HepG2 (cell line): ENCODE measurements around the gene LTV1. TPM values are rescaled to one million over a fixed set of nuclear protein-coding genes. Genes with fewer than 3 reads are reported as not detected.

Source experiments
- ATAC-seq: fragments of 200-7000 bp; cut with Tn5 transposase; 3 replicates; pipeline ENCODE4 v1.9.1; 2020; ENCODE audit warnings: mild to moderate bottlenecking, moderate library complexity
- BruUV-seq: library from RNA; stranded (reverse); fragments of 400-500 nt; replicated peaks from 2 replicates; lab custom pipeline; 2021; lab: Mats Ljungman, UMichigan
- CTCF ChIA-PET: fragments of 300-600 bp; formaldehyde crosslinking; extraction: SDS; loops from one replicate; lab custom pipeline; 2021; ENCODE audit warnings: low total read pairs, inconsistent platforms, low intra/inter-chr PET ratio; lab: Yijun Ruan, JAX
- POLR2A ChIA-PET: fragments of 350-600 bp; sonication (Branson Sonifier 250); formaldehyde crosslinking; loops from one replicate; lab custom pipeline; 2020; ENCODE audit warnings: antibody characterized with exemption, inconsistent platforms; lab: Yijun Ruan, JAX
- DNase-seq: peaks from one replicate; pipeline ENCODE4 v3.0.0-alpha.2; 2015; ENCODE audit warnings: low spot score
- FAIRE-seq: peaks from 3 replicates; lab custom pipeline; 2011; peaks lifted over from hg19 to GRCh38; lab: Jason Lieb, UNC
- H2AFZ ChIP-seq: one replicate; pipeline ENCODE4 v1.6.1; 2011; ENCODE audit warnings: low read length, inconsistent platforms
- H3K27ac ChIP-seq: fragments of 300-600 bp; 3 replicates; pipeline ENCODE4 v1.8.0; 2011; ENCODE audit warnings: mixed run types, mild to moderate bottlenecking, mixed read lengths, low read length, inconsistent platforms; ENCODE audit not compliant: insufficient read depth; ENCODE audit errors: extremely low read length
- H3K27me3 ChIP-seq, 2 experiments: fragments of 200-600 bp in 1 of 2; 2 replicates in 1 of 2; 3 replicates in 1 of 2; pipeline versions ENCODE4 v1.6.0 to v1.8.0; 2011; ENCODE audit warnings: low read length in 2 of 2, mild to moderate bottlenecking in 2 of 2, moderate library complexity in 2 of 2, inconsistent platforms in 1 of 2; ENCODE audit not compliant: insufficient read depth in 2 of 2, control insufficient read depth in 1 of 2
- H3K36me3 ChIP-seq, 2 experiments: fragments of 200-600 bp in 1 of 2; replicated peaks in 1 of 2; 2 replicates in 1 of 2; 3 replicates in 1 of 2; pipeline versions ENCODE4 v1.5.1 to v1.8.0; 2011; ENCODE audit warnings: low read length in 2 of 2, inconsistent platforms in 1 of 2; ENCODE audit not compliant: insufficient read depth in 2 of 2, control insufficient read depth in 1 of 2
- H3K4me1 ChIP-seq: 2 replicates; pipeline ENCODE4 v1.5.1; 2012; ENCODE audit warnings: low read length, inconsistent platforms; ENCODE audit not compliant: insufficient read depth
- H3K4me2 ChIP-seq: 2 replicates; pipeline ENCODE4 v1.6.0; 2011; ENCODE audit warnings: low read depth, low read length, inconsistent platforms
- H3K4me3 ChIP-seq, 3 experiments: fragments of 200-600 bp in 1 of 3; sonication (generic), shearing (Covaris generic) in 1 of 3; replicated peaks in 1 of 3; 2 replicates each; pipeline ENCODE4 v1.5.1; 2011 to 2016; ENCODE audit warnings: low read length in 3 of 3, inconsistent platforms in 2 of 3, low read depth in 2 of 3, mild to moderate bottlenecking in 2 of 3, control low read depth in 1 of 3, mixed read lengths in 1 of 3; ENCODE audit not compliant: insufficient read depth in 1 of 3
- H3K79me2 ChIP-seq: one replicate; pipeline ENCODE4 v1.6.1; 2011; ENCODE audit warnings: low read length, inconsistent platforms; ENCODE audit not compliant: insufficient read depth
- H3K9ac ChIP-seq: 2 replicates; pipeline ENCODE4 v1.6.0; 2011; ENCODE audit warnings: mild to moderate bottlenecking, low read depth, low read length, inconsistent platforms; ENCODE audit not compliant: insufficient read depth
- H3K9me3 ChIP-seq: 2 replicates; pipeline ENCODE4 v1.5.1; 2012; ENCODE audit warnings: mild to moderate bottlenecking, low read length
- H4K20me1 ChIP-seq: 2 replicates; pipeline ENCODE4 v1.6.0; 2011; ENCODE audit warnings: inconsistent platforms, mild to moderate bottlenecking, low read length, moderate library complexity; ENCODE audit not compliant: insufficient read depth
- BHLHE40 ChIP-seq: IDR thresholded peaks from 2 replicates; pipeline ENCODE4 v1.6.1; 2011; ENCODE audit warnings: low read length, improper control_type of control experiment
- FIP1L1 ChIP-seq: fragments of 200-400 bp; formaldehyde crosslinking; IDR thresholded peaks from 2 replicates; pipeline ENCODE4 v1.6.1; 2018; ENCODE audit warnings: low read depth, mild to moderate bottlenecking, low read length, moderate library complexity, borderline replicate concordance; ENCODE audit not compliant: insufficient read depth
- FLYWCH1 ChIP-seq: sonication (generic); formaldehyde crosslinking; IDR thresholded peaks from 2 replicates; pipeline ENCODE4 v1.8.1; 2023; ENCODE audit warnings: mild to moderate bottlenecking, missing genetic modification reagents
- KMT2A ChIP-seq: sonication (generic); formaldehyde crosslinking; IDR thresholded peaks from 2 replicates; pipeline ENCODE4 v1.4.0; 2020; ENCODE audit warnings: missing genetic modification reagents
- NR2C2 ChIP-seq: sonication (generic); formaldehyde crosslinking; IDR thresholded peaks from 2 replicates; pipeline ENCODE4 v1.4.0; 2020; ENCODE audit warnings: missing genetic modification reagents, mild to moderate bottlenecking, moderate library complexity, borderline replicate concordance
- ONECUT2 ChIP-seq: sonication (generic); formaldehyde crosslinking; IDR thresholded peaks from 2 replicates; pipeline ENCODE4 v1.4.0; 2020; ENCODE audit warnings: missing genetic modification reagents
- SMYD3 ChIP-seq: sonication (generic); formaldehyde crosslinking; IDR thresholded peaks from 2 replicates; pipeline ENCODE4 v1.8.1; 2023; ENCODE audit warnings: mild to moderate bottlenecking, missing genetic modification reagents
- SP1 ChIP-seq, 2 experiments: fragments of 450-650 bp in 1 of 2; sonication (generic) in 1 of 2; formaldehyde crosslinking in 1 of 2; IDR thresholded peaks; 2 replicates each; pipeline versions ENCODE4 v1.4.0 to v1.6.1; 2016 to 2020; ENCODE audit warnings: missing genetic modification reagents in 1 of 2
- SRSF4 ChIP-seq: fragments of 200-400 bp; formaldehyde crosslinking; IDR thresholded peaks from one replicate; pipeline ENCODE4 v1.6.1; 2018; ENCODE audit warnings: mild to moderate bottlenecking, low read depth, low read length, moderate library complexity; ENCODE audit not compliant: poor library complexity, severe bottlenecking
- TMF1 ChIP-seq: sonication (generic); formaldehyde crosslinking; IDR thresholded peaks from 2 replicates; pipeline ENCODE4 v1.8.1; 2022; ENCODE audit warnings: low read depth, missing genetic modification reagents
- ZBTB10 ChIP-seq: sonication (generic); formaldehyde crosslinking; IDR thresholded peaks from 2 replicates; pipeline ENCODE4 v1.4.0; 2020; ENCODE audit warnings: missing genetic modification reagents, borderline replicate concordance
- ZNF17 ChIP-seq: sonication (generic); formaldehyde crosslinking; IDR thresholded peaks from 2 replicates; pipeline ENCODE4 v1.5.0; 2020; ENCODE audit warnings: mild to moderate bottlenecking, missing genetic modification reagents
- ZNF205 ChIP-seq: IDR thresholded peaks from 2 replicates; pipeline ENCODE4 v1.6.1; 2018; ENCODE audit warnings: missing biosample characterization, missing genetic modification reagents
- ZNF24 ChIP-seq: fragments of 450-650 bp; IDR thresholded peaks from 2 replicates; pipeline ENCODE4 v1.6.1; 2017; ENCODE audit warnings: antibody characterized with exemption, mild to moderate bottlenecking
- ZNF317 ChIP-seq: sonication (generic); formaldehyde crosslinking; IDR thresholded peaks from 2 replicates; pipeline ENCODE4 v1.5.0; 2020; ENCODE audit warnings: mild to moderate bottlenecking, missing genetic modification reagents
- ZNF354B ChIP-seq: sonication (generic); formaldehyde crosslinking; IDR thresholded peaks from 2 replicates; pipeline ENCODE4 v1.8.0; 2022; ENCODE audit warnings: mild to moderate bottlenecking, missing genetic modification reagents
- ZNF557 ChIP-seq: sonication (generic); formaldehyde crosslinking; IDR thresholded peaks from 2 replicates; pipeline ENCODE4 v1.4.0; 2020; ENCODE audit warnings: missing genetic modification reagents
- ZNF709 ChIP-seq: sonication (generic); formaldehyde crosslinking; IDR thresholded peaks from 2 replicates; pipeline ENCODE4 v1.5.0; 2020; ENCODE audit warnings: mild to moderate bottlenecking, missing genetic modification reagents
- WGBS: methylation state at CpG from one replicate; pipeline ENCODE4 v1.1.6; 2017; ENCODE audit warnings: low lambda C conversion rate; 5-methylcytosine and 5-hydroxymethylcytosine counted together
- in situ Hi-C: cut with HindIII; loops from 2 replicates; pipeline ENCODE4 v1.10.0; 2017; ENCODE audit warnings: low pct_unique_long_range_greater_than_20kb; ENCODE audit not compliant: extremely low pct_ligation_motif_present
- intact Hi-C: fragments of 100-400 bp; cut with micrococcal nuclease; formaldehyde crosslinking; loops from one replicate; pipeline ENCODE4 v1.10.0; 2022; ENCODE audit not compliant: unreplicated experiment
- polyA plus RNA-seq, 8 experiments: library from polyadenylated mRNA; depleted of rRNA in 3 of 8; stranded (reverse) in 7 of 8; unstranded in 1 of 8; fragments of >200 nt; fragmentation: Illumina TruSeq in 4 of 8; extraction: Trizol in 4 of 8; gene quantifications; 2 replicates each; pipeline versions ENCODE4 v1.2.1 to v1.2.3, GENCODE V29; 2011 to 2016; ENCODE audit warnings: low read depth in 4 of 8, missing spikeins in 1 of 8, mixed read lengths in 1 of 8; ENCODE audit not compliant: insufficient read depth in 1 of 8
- total RNA-seq, 5 experiments: library from RNA; depleted of rRNA; stranded (reverse); fragments of >200 nt; fragmentation: Illumina TruSeq; extraction: Trizol; gene quantifications; 2 replicates each; pipeline ENCODE4 v1.2.3, GENCODE V29; 2016; ENCODE audit warnings: low read depth in 1 of 5
- TF ChIP-seq, protein P1 (sequence below): IDR thresholded peaks from 2 replicates; pipeline ENCODE4 v1.6.1; 2016

Gene LTV1
- total and polyA plus RNA-seq, 2 of the 13 experiments (the other 11 are each of a cell fraction or from before 2014, with no cell fraction given), result 21.1 to 85.8 TPM

DNA sequence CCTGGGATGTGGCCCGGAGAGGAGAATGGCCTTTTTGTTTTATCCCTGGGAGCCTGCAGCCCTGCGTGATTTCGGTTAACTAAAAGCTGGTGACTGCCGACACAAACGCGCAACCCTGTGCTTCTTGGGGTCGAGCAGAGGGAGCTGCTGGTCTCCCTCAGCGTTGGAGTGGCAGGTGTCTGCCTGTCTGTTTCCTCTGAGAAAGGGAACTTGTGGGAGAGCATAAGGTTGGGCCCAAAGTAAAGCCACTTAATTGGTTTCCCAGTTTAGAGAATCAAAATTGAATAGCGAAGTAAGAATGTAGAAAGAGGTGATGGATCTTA is 500 bp downstream of the LTV1 start (continued):
- TF ChIP-seq ZNF205, result no peak
- peak; percentile 87 for TF ChIP-seq ZNF17 (CRISPR knock-in tag)
- no peak for TF ChIP-seq SP1 (IDR thresholded peaks at IDR 0.05)
- TF ChIP-seq SP1 (CRISPR knock-in tag; IDR thresholded peaks at IDR 0.05), result no peak
- TF ChIP-seq SRSF4, result no peak
- no peak for TF ChIP-seq BHLHE40
- TF ChIP-seq, all 625 proteins: peak for 33

DNA sequence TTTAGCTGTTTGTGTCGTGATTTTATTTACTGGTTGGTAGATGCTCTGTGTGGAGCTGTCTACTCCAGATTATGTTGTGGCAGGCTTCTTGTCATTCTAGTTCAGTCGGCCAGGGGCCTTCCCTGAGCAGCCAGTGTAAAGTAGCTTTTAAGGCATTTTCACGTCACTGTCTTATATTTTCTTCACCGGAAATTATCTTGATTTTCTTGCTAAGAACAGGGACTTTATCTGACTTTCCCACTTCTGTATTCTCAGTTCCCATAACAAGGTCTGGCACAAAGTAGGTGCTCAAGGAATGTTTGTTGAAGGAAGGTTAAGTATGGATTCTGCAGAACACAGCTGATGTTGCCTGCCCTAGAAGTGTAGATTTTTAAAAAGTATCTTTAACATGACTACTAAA is 868 bp downstream of the LTV1 start:
- WGBS, result 2% methylated on average over 4 of the region's 4 CpGs
- ChIA-PET POLR2A (interaction anchor here (1.2 to 3.1 kb wide), 11 partner anchors 9 to 442 kb away, joined by 3 to 48 read pairs (median 7); partner anchors contain the start of genes FUCA2 and ZC2HC1B), CTCF (no interaction called here)
- H3K4me2 ChIP-seq, result peak overlapping the region; percentile 87
- H3K27me3 ChIP-seq, result no peaks in the 10 kb centered on the region; a peak in 1 of 5 replicates
- TSS peak; percentile 48 for BruUV-seq
- ATAC-seq (0 out of 3 replicates have a peak, but pooled peaks have one; percentile 11), FAIRE-seq (no peak), DNase-seq (peak; percentile 13)
- H3K36me3 ChIP-seq, result peaks cover 17 to 34% of the 10 kb centered on the region in 2 experiments
- peaks cover 30% of the 10 kb centered on the region for H3K4me1 ChIP-seq
- no peaks in the 10 kb centered on the region for H3K9me3 ChIP-seq
- peak overlapping the region; percentile 98 for H3K9ac ChIP-seq
- H3K4me3 ChIP-seq, result peak overlapping the region; percentile 75 to 88 (median 85)
- in situ Hi-C loops (loop anchor here (5.0 kb wide), 2 partner anchors 167 to 267 kb away; partner anchors contain the start of gene PHACTR2), intact Hi-C loops (loop anchor here (5.0 kb wide), 2 partner anchors 152 to 167 kb away; partner anchors contain the start of gene PHACTR2)
- peaks cover 33% of the 10 kb centered on the region for H3K79me2 ChIP-seq
- no peak overlapping the region for H2AFZ ChIP-seq
- peak overlapping the region; percentile 95 for H3K27ac ChIP-seq
- no peaks in the 10 kb centered on the region for H4K20me1 ChIP-seq
- TF ChIP-seq ONECUT2, result no peak
- no peak for TF ChIP-seq ZNF557 (CRISPR knock-in tag)
- no peak for TF ChIP-seq ZBTB10
- no peak for TF ChIP-seq FIP1L1
- TF ChIP-seq, protein P1, sequence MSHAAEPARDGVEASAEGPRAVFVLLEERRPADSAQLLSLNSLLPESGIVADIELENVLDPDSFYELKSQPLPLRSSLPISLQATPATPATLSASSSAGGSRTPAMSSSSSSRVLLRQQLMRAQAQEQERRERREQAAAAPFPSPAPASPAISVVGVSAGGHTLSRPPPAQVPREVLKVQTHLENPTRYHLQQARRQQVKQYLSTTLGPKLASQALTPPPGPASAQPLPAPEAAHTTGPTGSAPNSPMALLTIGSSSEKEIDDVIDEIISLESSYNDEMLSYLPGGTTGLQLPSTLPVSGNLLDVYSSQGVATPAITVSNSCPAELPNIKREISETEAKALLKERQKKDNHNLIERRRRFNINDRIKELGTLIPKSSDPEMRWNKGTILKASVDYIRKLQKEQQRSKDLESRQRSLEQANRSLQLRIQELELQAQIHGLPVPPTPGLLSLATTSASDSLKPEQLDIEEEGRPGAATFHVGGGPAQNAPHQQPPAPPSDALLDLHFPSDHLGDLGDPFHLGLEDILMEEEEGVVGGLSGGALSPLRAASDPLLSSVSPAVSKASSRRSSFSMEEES, result peak; percentile 34; the same call in 1 of the 2 replicates
- 0 out of 2 replicates have a peak, but pooled peaks have one; percentile 1 for TF ChIP-seq FLYWCH1
- no peak for TF ChIP-seq ZNF24
- TF ChIP-seq ZNF354B (CRISPR knock-in tag), result no peak; the same call in 1 of the 2 replicates
- TF ChIP-seq TMF1, result no peak
- 0 out of 2 replicates have a peak, but pooled peaks have one; percentile 57 for TF ChIP-seq SMYD3 (CRISPR knock-in tag)
- TF ChIP-seq ZNF709, result no peak
- TF ChIP-seq NR2C2 (CRISPR knock-in tag), result no peak
- TF ChIP-seq KMT2A, result no peak
- no peak for TF ChIP-seq ZNF317 (CRISPR knock-in tag)
